GM19324 (cell line): ENCODE results near the gene MLH1.
"Not testable (repeated sequence)": the region's sequence is repeated elsewhere in the genome, so short reads cannot be mapped to it uniquely, and the experiment has no call there.

Experiments
- ATAC-seq: cut with Tn5 transposase; IDR thresholded peaks from one replicate; pipeline ENCODE4 v1.9.1; 2021; ENCODE audit warnings: mild to moderate bottlenecking, moderate library complexity; ENCODE audit not compliant: unreplicated experiment, low FRiP score

MLH1 gene

GRCh38 chr3:36993326-36994283 is at the start of gene MLH1:
Gene MLH1 (plus strand): TSS chr3:36993518. CDS start chr3:36993548, 30 bp downstream.
- peak; percentile 94 for ATAC-seq

- no peak for ATAC-seq
Measured at GRCh38 chr3:36943601-36944000, 49.7 kb upstream of the MLH1 start.

- peak; percentile 62 for ATAC-seq
Measured at GRCh38 chr3:36944012-36944640, 49.2 kb upstream of the MLH1 start.

GRCh38 chr3:36944641-36945270 is 48.6 kb upstream of the MLH1 start, which contains the start of gene TRANK1:
Gene TRANK1 (minus strand): TSS chr3:36945054. CDS start chr3:36944809, 245 bp downstream.
- peak; percentile 62 for ATAC-seq

GRCh38 chr3:36945333-36945980 is 47.9 kb upstream of the MLH1 start:
- no peak for ATAC-seq

- not testable (repeated sequence) for ATAC-seq
Measured at GRCh38 chr3:36947814-36948213, 45.5 kb upstream of the MLH1 start.

- ATAC-seq, result no peak
Measured at GRCh38 chr3:36954452-36955134, 38.7 kb upstream of the MLH1 start.

GRCh38 chr3:36956155-36956554 is 37.2 kb upstream of the MLH1 start:
- no peak for ATAC-seq

- no peak for ATAC-seq
Measured at GRCh38 chr3:36957063-36957462, 36.3 kb upstream of the MLH1 start.

- ATAC-seq, result no peak
Measured at GRCh38 chr3:36957862-36958686, 35.2 kb upstream of the MLH1 start.

GRCh38 chr3:36959821-36960220 is 33.5 kb upstream of the MLH1 start:
- no peak for ATAC-seq

GRCh38 chr3:36960502-36960901 is 32.8 kb upstream of the MLH1 start:
- ATAC-seq, result no peak

- ATAC-seq, result not testable (repeated sequence)
Measured at GRCh38 chr3:36963008-36963407, 30.3 kb upstream of the MLH1 start.

GRCh38 chr3:36964331-36964730 is 29.0 kb upstream of the MLH1 start:
- no peak for ATAC-seq

GRCh38 chr3:36964817-36965216 is 28.5 kb upstream of the MLH1 start:
- ATAC-seq, result no peak

GRCh38 chr3:36965440-36965839 is 27.9 kb upstream of the MLH1 start:
- ATAC-seq, result no peak

GRCh38 chr3:36969085-36969484 is 24.2 kb upstream of the MLH1 start:
- no peak for ATAC-seq

- peak; percentile 97 for ATAC-seq
Measured at GRCh38 chr3:36969540-36970432, 23.5 kb upstream of the MLH1 start.
